HEK293 (cell line): ENCODE data around the gene PKP4.
A peak's percentile ranks its signal among the peaks of the same experiment; 100 is the strongest.

Experiments used
- CTCF ChIA-PET: fragments of 350-600 bp; formaldehyde crosslinking; extraction: SDS; loops from one replicate; lab custom pipeline; 2021; ENCODE audit warnings: antibody characterized with exemption; lab: Yijun Ruan, JAX
- POLR2A ChIA-PET: fragments of 300-600 bp; formaldehyde crosslinking; extraction: SDS; loops from one replicate; lab custom pipeline; 2020; ENCODE audit warnings: antibody characterized with exemption, inconsistent platforms; lab: Yijun Ruan, JAX
- H3K27ac ChIP-seq: fragments of 200-500 bp; sonication (Bioruptor generic); 2 replicates; pipeline ENCODE4 v1.5.1; 2014; ENCODE audit warnings: low read depth, low read length, control low read depth, inconsistent platforms; ENCODE audit errors: extremely low read depth
- H3K36me3 ChIP-seq, 2 experiments: fragments of 200-500 bp in 1 of 2; sonication (Bioruptor generic) in 1 of 2; 1 replicate in 1 of 2; 2 replicates in 1 of 2; pipeline ENCODE4 v1.5.1; 2014 to 2017; ENCODE audit warnings: inconsistent platforms in 2 of 2, low read length in 2 of 2; ENCODE audit not compliant: control insufficient read depth in 2 of 2, insufficient read depth in 1 of 2
- H3K4me1 ChIP-seq: fragments of 200-500 bp; sonication (Bioruptor generic); 2 replicates; pipeline ENCODE4 v1.5.1; 2014; ENCODE audit warnings: mild to moderate bottlenecking, low read length, inconsistent platforms; ENCODE audit not compliant: control insufficient read depth, insufficient read depth
- H3K4me3 ChIP-seq: 2 replicates; pipeline ENCODE4 v1.5.1; 2011; ENCODE audit warnings: low read depth, mild to moderate bottlenecking, control low read depth, low read length, moderate library complexity
- H3K9me3 ChIP-seq: fragments of 200-500 bp; sonication (Bioruptor generic); 2 replicates; pipeline ENCODE4 v1.5.1; 2014; ENCODE audit warnings: low read depth, low read length, inconsistent platforms; ENCODE audit not compliant: control insufficient read depth, insufficient read depth
- CTCF ChIP-seq: fragments of 450-650 bp; formaldehyde crosslinking; IDR thresholded peaks from 2 replicates; pipeline ENCODE4 v1.5.1; 2016; ENCODE audit warnings: missing biosample characterization, missing genetic modification characterization
- OSR2 ChIP-seq: fragments of 450-650 bp; formaldehyde crosslinking; IDR thresholded peaks from 2 replicates; pipeline ENCODE4 v1.5.1; 2016; ENCODE audit warnings: missing biosample characterization, missing genetic modification characterization
- PRDM6 ChIP-seq: fragments of 450-650 bp; formaldehyde crosslinking; IDR thresholded peaks from 2 replicates; pipeline ENCODE4 v1.5.1; 2017; ENCODE audit warnings: missing biosample characterization, missing genetic modification characterization
- ZFP37 ChIP-seq: fragments of 450-650 bp; formaldehyde crosslinking; IDR thresholded peaks from 2 replicates; pipeline ENCODE4 v1.5.1; 2016; ENCODE audit warnings: missing biosample characterization, missing genetic modification characterization
- ZNF114 ChIP-seq: fragments of 450-650 bp; formaldehyde crosslinking; IDR thresholded peaks from 2 replicates; pipeline ENCODE4 v1.5.0; 2017; ENCODE audit warnings: missing biosample characterization, missing genetic modification characterization
- ZNF138 ChIP-seq: fragments of 450-650 bp; formaldehyde crosslinking; IDR thresholded peaks from 2 replicates; pipeline ENCODE4 v1.5.1; 2016; ENCODE audit warnings: missing biosample characterization, missing genetic modification characterization, borderline replicate concordance
- ZNF214 ChIP-seq: fragments of 450-650 bp; formaldehyde crosslinking; IDR thresholded peaks from 2 replicates; pipeline ENCODE4 v1.5.1; 2017; ENCODE audit warnings: missing biosample characterization, mild to moderate bottlenecking, missing genetic modification characterization, borderline replicate concordance
- ZNF23 ChIP-seq: fragments of 450-650 bp; formaldehyde crosslinking; IDR thresholded peaks from 2 replicates; pipeline ENCODE4 v1.5.1; 2016; ENCODE audit warnings: missing biosample characterization, missing genetic modification characterization, borderline replicate concordance
- ZNF248 ChIP-seq: fragments of 450-650 bp; formaldehyde crosslinking; IDR thresholded peaks from 2 replicates; pipeline ENCODE4 v1.5.1; 2017; ENCODE audit warnings: missing biosample characterization, missing genetic modification characterization
- ZNF341 ChIP-seq: fragments of 450-650 bp; formaldehyde crosslinking; IDR thresholded peaks from 2 replicates; pipeline ENCODE4; 2016; ENCODE audit warnings: low read depth, missing biosample characterization, missing genetic modification characterization
- ZNF354C ChIP-seq: fragments of 450-650 bp; formaldehyde crosslinking; IDR thresholded peaks from 2 replicates; pipeline ENCODE4 v1.5.1; 2016; ENCODE audit warnings: missing biosample characterization, missing genetic modification characterization, low read depth, borderline replicate concordance
- ZNF394 ChIP-seq: fragments of 450-650 bp; formaldehyde crosslinking; IDR thresholded peaks from 2 replicates; pipeline ENCODE4 v1.5.1; 2016; ENCODE audit warnings: missing biosample characterization, missing genetic modification characterization, mild to moderate bottlenecking, moderate library complexity, borderline replicate concordance
- ZNF555 ChIP-seq: fragments of 450-650 bp; formaldehyde crosslinking; conservative IDR thresholded peaks from 2 replicates; pipeline ENCODE4 v1.5.1; 2017; ENCODE audit warnings: missing biosample characterization, mild to moderate bottlenecking, missing genetic modification characterization, inconsistent platforms
- ZNF610 ChIP-seq: fragments of 450-650 bp; formaldehyde crosslinking; IDR thresholded peaks from 2 replicates; pipeline ENCODE4 v1.5.1; 2016; ENCODE audit warnings: missing biosample characterization, missing genetic modification characterization, borderline replicate concordance
- ZNF664 ChIP-seq: fragments of 450-650 bp; formaldehyde crosslinking; IDR thresholded peaks from 2 replicates; pipeline ENCODE4 v1.5.1; 2016; ENCODE audit warnings: missing biosample characterization, missing genetic modification characterization
- ZNF692 ChIP-seq: fragments of 450-650 bp; formaldehyde crosslinking; IDR thresholded peaks from 2 replicates; pipeline ENCODE4 v1.5.1; 2016; ENCODE audit warnings: missing biosample characterization, missing genetic modification characterization
- ZNF704 ChIP-seq: fragments of 450-650 bp; formaldehyde crosslinking; IDR thresholded peaks from 2 replicates; pipeline ENCODE4 v1.5.1; 2016; ENCODE audit warnings: missing biosample characterization, missing genetic modification characterization
- ZNF707 ChIP-seq: fragments of 450-650 bp; formaldehyde crosslinking; IDR thresholded peaks from 2 replicates; pipeline ENCODE4 v1.5.1; 2016; ENCODE audit warnings: missing biosample characterization, missing genetic modification characterization
- ZNF747 ChIP-seq: fragments of 450-650 bp; formaldehyde crosslinking; IDR thresholded peaks from 2 replicates; pipeline ENCODE4 v1.5.1; 2016; ENCODE audit warnings: missing biosample characterization, missing genetic modification characterization
- TF ChIP-seq, protein P1 (sequence below): sonication (generic); formaldehyde crosslinking; IDR thresholded peaks from 2 replicates; pipeline ENCODE4 v1.8.1; 2022; ENCODE audit warnings: mild to moderate bottlenecking, moderate library complexity, missing genetic modification reagents
- TF ChIP-seq, protein P2 (sequence below): fragments of 450-650 bp; formaldehyde crosslinking; IDR thresholded peaks from 2 replicates; pipeline ENCODE4 v1.5.1; 2016; ENCODE audit warnings: missing biosample characterization, missing genetic modification characterization
- TF ChIP-seq, protein P3 (sequence below): fragments of 450-650 bp; IDR thresholded peaks from 2 replicates; pipeline ENCODE4 v1.5.1; 2018; ENCODE audit warnings: missing biosample characterization, mild to moderate bottlenecking, missing genetic modification characterization

PKP4 gene

GRCh38 chr2:158511706-158512105 is 55.0 kb downstream of the PKP4 start:
- CTCF ChIA-PET, result no interaction called here
- H3K27ac ChIP-seq, result no peak overlapping the region
- TF ChIP-seq ZNF248, result no peak
- 0 out of 2 replicates have a peak, but pooled peaks have one; percentile 2 for TF ChIP-seq ZNF664 (tag by site-specific recombination)
- TF ChIP-seq, all 188 proteins: peak for 1
- H3K9me3 ChIP-seq, result no peaks in the 10 kb centered on the region
- H3K36me3 ChIP-seq, result no peaks in the 10 kb centered on the region
- peaks cover 5% of the 10 kb centered on the region for H3K4me1 ChIP-seq
- POLR2A ChIA-PET, result no interaction called here
- no peak overlapping the region for H3K4me3 ChIP-seq

GRCh38 chr2:158512323-158512722 is 55.6 kb downstream of the PKP4 start:
- POLR2A ChIA-PET, result no interaction called here
- no peaks in the 10 kb centered on the region for H3K9me3 ChIP-seq
- TF ChIP-seq ZNF610, result no peak
- no peak for TF ChIP-seq ZNF704 (tag by site-specific recombination)
- no peak for TF ChIP-seq OSR2 (tag by site-specific recombination)
- TF ChIP-seq ZNF341 (tag by site-specific recombination), result no peak
- TF ChIP-seq ZNF555 (tag by site-specific recombination), result no peak
- TF ChIP-seq, protein P1, sequence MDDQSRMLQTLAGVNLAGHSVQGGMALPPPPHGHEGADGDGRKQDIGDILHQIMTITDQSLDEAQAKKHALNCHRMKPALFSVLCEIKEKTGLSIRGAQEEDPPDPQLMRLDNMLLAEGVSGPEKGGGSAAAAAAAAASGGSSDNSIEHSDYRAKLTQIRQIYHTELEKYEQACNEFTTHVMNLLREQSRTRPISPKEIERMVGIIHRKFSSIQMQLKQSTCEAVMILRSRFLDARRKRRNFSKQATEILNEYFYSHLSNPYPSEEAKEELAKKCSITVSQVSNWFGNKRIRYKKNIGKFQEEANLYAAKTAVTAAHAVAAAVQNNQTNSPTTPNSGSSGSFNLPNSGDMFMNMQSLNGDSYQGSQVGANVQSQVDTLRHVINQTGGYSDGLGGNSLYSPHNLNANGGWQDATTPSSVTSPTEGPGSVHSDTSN (CRISPR knock-in tag), result no peak
- TF ChIP-seq ZNF707 (tag by site-specific recombination), result no peak
- TF ChIP-seq ZNF354C, result no peak
- no peak for TF ChIP-seq ZNF214
- TF ChIP-seq ZNF394 (tag by site-specific recombination), result no peak
- TF ChIP-seq, all 188 proteins: peak for 0
- Histone ChIP-seq H3K4me3 (no peak overlapping the region), H3K36me3 (no peaks in the 10 kb centered on the region), H3K4me1 (peaks cover 5% of the 10 kb centered on the region), H3K27ac (no peak overlapping the region)
- CTCF ChIA-PET, result no interaction called here

- no peak overlapping the region for H3K4me3 ChIP-seq
- peaks cover 5% of the 10 kb centered on the region for H3K4me1 ChIP-seq
- no peaks in the 10 kb centered on the region for H3K36me3 ChIP-seq
- ChIA-PET POLR2A (no interaction called here), CTCF (interaction anchor here (1.3 kb wide), 1 partner anchor 31 kb away, joined by 3 read pairs; no protein-coding TSS in a partner anchor)
- H3K27ac ChIP-seq, result no peak overlapping the region
- no peaks in the 10 kb centered on the region for H3K9me3 ChIP-seq
- TF ChIP-seq, protein P2, sequence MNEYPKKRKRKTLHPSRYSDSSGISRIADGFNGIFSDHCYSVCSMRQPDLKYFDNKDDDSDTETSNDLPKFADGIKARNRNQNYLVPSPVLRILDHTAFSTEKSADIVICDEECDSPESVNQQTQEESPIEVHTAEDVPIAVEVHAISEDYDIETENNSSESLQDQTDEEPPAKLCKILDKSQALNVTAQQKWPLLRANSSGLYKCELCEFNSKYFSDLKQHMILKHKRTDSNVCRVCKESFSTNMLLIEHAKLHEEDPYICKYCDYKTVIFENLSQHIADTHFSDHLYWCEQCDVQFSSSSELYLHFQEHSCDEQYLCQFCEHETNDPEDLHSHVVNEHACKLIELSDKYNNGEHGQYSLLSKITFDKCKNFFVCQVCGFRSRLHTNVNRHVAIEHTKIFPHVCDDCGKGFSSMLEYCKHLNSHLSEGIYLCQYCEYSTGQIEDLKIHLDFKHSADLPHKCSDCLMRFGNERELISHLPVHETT, result no peak
- no peak for TF ChIP-seq ZNF747 (tag by site-specific recombination)
- no peak for TF ChIP-seq ZNF23 (tag by site-specific recombination)
- TF ChIP-seq ZFP37 (tag by site-specific recombination), result no peak
- TF ChIP-seq ZNF692, result no peak
- no peak for TF ChIP-seq CTCF
- TF ChIP-seq ZNF138 (tag by site-specific recombination), result no peak
- no peak for TF ChIP-seq ZNF114 (tag by site-specific recombination)
- TF ChIP-seq, protein P3, sequence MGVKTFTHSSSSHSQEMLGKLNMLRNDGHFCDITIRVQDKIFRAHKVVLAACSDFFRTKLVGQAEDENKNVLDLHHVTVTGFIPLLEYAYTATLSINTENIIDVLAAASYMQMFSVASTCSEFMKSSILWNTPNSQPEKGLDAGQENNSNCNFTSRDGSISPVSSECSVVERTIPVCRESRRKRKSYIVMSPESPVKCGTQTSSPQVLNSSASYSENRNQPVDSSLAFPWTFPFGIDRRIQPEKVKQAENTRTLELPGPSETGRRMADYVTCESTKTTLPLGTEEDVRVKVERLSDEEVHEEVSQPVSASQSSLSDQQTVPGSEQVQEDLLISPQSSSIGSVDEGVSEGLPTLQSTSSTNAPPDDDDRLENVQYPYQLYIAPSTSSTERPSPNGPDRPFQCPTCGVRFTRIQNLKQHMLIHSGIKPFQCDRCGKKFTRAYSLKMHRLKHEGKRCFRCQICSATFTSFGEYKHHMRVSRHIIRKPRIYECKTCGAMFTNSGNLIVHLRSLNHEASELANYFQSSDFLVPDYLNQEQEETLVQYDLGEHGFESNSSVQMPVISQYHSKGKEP (tag by site-specific recombination), result no peak
- no peak for TF ChIP-seq PRDM6 (tag by site-specific recombination)
These were observed 57.1 kb downstream of the PKP4 start for GRCh38 chr2:158513841-158514240.
